ENCODE measurements around the gene HNRNPL.
"Not testable (repeated sequence)": the region's sequence is repeated elsewhere in the genome, so short reads cannot be mapped to it uniquely, and the experiment has no call there.

The HNRNPL gene

GRCh38 chr19:38849860-38850435, at the start of gene HNRNPL:
Gene HNRNPL (minus strand): TSS chr19:38849986. CDS start chr19:38849966, 20 bp downstream.
- DNase-seq = peak; percentile 97 to 98

DNA sequence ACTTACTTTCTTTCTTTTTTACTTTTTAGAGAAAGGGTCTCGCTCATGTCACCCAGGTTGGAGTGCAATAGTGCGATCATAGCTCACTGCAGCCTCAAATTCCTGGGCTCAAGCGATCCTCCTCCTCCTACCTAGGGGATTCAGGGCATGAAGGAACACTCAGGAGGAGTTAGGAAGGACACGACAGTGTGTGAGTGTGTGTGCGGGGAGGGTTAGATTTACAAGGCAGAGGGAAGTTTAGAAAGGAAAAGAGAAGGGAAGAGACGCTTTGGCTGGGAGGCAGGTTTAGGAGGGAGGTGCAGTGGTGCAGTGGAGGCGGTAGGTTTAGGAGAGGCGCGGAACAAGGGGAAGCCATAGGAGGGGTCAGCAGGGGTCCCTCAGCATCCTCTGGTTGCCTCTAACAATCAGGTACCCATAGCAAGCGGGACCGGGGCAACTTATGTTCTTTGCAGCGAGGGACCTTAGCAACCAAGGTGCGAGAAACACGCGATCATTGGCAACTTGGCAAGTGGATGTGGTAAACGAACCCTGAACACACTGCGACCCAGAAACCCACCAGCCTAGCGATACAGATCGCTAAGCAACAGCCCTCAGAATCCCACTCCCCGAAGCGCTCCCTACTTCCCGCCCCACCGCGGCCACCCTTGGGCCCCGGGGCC, 49.1 kb upstream of the HNRNPL start:
- DNase-seq = no peak

- no peak for DNase-seq
Measured at GRCh38 chr19:38894968-38895367, 45.2 kb upstream of the HNRNPL start.

GRCh38 chr19:38893341-38893771, 43.6 kb upstream of the HNRNPL start:
- no peak for DNase-seq

- no peak for DNase-seq
Measured at GRCh38 chr19:38892841-38893240, 43.1 kb upstream of the HNRNPL start.

GRCh38 chr19:38891771-38892170, 42.0 kb upstream of the HNRNPL start:
- no peak for DNase-seq

DNA sequence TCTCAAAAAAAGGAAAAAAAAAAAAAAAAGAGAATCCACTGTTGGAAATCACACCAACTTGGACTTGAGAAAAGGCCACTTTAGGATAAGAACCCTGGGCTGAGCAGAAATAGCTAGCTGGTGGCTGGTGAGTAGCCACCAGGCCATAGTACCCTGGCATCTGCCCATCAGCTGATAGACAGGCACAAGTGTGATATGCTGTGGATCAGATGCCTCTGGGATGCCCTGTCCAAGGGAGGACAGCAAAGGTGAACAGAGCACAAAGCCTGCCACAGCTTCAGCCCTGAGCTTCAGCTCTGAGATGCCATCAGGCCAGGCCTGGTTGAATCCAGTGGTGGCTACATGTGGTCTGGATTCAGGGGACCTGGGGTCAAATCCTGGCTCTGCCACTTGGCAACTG, 40.9 kb upstream of the HNRNPL start:
- no peak for DNase-seq

- no peak for DNase-seq
Measured at GRCh38 chr19:38889803-38890202, 40.0 kb upstream of the HNRNPL start.

DNA sequence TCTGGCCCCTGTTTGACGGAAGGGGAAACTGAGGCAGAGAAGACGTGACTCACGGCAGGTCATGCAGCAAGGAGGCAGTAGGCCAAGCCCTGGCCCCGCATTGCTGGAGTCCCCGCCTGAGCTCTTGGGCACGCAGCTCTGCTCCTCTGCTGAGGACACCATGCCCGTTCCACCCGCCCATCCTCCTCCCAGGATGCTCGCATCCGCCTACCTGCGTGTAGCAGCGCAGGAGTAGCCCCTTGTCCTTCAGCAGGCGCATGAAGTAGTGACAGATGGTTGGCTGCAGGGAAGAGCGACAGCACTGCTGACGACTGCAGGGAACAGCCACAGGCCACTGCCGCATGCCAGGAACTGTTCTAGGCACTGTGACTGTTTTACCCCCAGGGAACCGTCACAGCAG, 39.1 kb upstream of the HNRNPL start:
- no peak for DNase-seq

DNA sequence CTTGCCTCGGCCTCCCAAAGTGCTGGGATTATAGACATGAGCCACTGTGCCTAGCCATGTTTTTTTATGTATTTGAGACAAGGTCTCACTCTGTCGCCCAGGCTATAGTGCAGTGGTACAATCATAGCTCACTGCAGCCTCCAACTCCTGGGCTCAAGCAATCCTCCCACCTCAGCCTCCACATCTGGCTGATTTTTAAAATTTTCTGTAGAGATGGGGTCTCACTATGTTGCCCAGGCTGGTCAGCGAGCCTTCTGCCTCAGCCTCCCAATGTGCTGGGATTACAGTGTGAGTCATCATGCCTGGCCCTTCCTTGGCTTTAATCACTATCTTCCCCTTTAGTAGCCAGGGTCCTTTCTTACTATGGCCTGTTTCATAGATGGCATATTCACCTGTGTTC, 34.9 kb upstream of the HNRNPL start:
- not testable (repeated sequence) for DNase-seq

- no peak for DNase-seq
Measured at GRCh38 chr19:38883286-38883685, 33.5 kb upstream of the HNRNPL start.

GRCh38 chr19:38880882-38881609, 31.3 kb upstream of the HNRNPL start:
- DNase-seq = no peak

DNA sequence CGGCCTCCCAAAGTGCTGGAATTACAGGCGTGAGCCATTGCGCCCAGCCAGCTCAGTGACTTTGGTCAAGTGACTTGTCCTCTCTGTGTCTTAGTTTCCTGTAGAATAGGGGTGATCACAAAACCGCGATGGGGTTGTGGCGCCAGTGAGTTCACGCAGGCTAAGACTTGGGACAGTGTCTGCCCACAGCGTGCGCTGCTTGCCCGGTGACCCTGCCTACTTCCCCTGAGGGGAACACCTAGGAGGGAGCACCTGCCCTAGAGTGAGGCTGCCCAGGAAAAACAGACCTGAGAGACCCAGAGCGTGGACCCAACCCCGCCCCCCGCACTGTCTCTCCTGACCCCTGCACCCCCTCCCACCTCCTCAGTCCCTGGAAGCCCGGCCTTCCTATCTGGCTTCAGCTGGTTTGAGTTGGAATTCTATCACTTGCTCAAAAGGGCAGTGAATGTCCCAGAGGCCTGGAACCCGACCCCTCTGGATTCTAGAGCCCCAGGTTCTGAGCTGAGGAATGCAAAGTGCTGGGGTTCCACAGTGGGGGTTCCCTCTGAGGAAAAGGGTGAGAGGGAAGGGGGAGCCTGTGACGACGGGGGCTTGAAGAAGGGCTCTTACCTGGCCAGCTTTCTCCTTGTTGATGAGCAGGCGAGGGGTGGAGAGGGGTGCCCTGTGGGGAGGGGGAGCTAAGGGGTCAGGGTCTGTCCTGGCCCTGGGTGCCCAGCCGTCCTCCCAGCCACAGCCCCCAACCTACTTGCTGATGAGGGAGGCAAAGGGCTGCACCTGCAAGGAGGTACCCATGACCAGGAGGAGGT, 30.5 kb upstream of the HNRNPL start:
- DNase-seq = no peak

DNA sequence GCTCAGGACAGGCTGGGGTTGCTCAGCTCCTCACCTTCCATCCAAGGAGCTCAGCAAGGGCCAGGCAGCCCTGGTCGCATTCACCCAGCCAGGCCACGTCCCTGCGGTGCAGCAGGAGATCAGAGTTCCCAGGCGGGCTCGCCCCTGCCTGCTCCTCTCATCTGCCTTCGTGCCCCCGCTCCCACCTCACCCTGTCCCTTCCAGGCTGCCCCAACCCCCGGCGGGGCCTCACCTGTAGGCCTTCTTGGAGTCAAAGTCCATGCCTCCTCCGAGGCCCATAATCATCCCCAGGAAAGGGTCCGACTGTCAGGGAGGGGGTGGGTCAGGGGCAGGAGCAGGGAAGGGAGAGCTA, 29.6 kb upstream of the HNRNPL start:
- DNase-seq = no peak

- DNase-seq = no peak
Measured at GRCh38 chr19:38878575-38879399, 29.0 kb upstream of the HNRNPL start.

- peak; percentile 47 to 54 for DNase-seq
Measured at GRCh38 chr19:38877781-38878574, 28.2 kb upstream of the HNRNPL start, which contains the start of gene RINL. Gene RINL (minus strand): TSS chr19:38878275. CDS start chr19:38876742, 1,533 bp downstream.

- no peak for DNase-seq
Measured at GRCh38 chr19:38875656-38876395, 26.0 kb upstream of the HNRNPL start.

DNA sequence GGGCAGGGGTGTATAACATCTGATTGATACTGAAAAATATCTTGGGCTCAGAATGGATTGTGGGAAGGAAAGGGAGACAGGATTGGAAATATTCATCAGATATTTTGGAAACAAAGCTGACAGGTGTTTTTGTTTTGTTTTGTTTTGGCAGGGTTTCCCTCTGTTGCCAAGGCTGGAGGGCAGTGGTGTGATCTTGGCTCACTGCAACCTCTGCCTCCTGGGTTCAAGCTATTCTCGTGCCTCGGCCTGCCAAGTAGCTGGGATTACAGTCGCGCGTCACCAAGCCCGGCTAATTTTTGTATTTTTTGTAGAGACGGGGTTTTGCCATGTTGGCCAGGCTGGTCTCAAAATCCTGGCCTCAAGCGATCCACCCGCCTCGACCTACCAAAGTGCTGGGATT, 23.6 kb upstream of the HNRNPL start:
- DNase-seq = not testable (repeated sequence)

GRCh38 chr19:38870612-38871011, 20.8 kb upstream of the HNRNPL start:
- no peak for DNase-seq

DNA sequence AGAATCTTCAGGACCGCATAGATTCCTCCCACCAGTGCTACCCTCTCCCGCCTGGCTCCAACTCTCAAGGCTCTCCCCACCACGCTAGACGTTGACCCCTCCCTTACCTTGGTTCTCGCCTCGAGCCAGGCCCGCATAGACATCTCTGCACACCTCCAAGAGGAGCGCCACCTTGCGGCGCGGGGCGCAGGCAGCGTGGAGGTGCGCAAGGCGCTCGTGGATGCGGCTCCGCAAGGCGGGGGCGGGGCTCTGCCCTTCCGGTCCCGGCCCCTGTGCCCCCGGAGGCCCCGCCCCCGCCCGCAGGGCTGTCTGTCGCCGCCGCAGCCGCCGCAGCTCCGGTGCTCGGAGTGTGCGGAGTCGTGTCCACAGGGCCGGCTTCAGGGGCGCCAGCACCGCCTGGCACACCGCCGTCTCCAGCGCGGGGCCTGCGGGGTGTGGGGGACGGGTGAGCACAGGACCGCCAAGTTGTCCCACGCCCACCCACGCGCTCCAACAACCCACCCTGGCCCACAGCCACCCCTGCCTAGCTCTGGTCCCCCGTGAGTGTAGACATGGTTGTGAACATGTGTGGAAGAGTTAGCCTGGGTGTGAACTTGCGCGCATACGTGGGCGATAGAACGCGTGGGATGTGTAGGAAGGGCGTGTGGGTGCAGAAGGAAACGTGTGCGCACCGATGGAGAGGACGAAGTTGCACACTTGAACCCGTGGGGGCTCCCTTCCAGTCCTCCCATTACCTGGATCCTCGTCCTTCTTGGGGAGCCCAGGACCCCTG, 20.2 kb upstream of the HNRNPL start:
- DNase-seq = peak; percentile 89 to 91

Measured in stimulated activated CD4-positive, alpha-beta T cell treated with anti-CD3 and anti-CD28 coated beads, Interleukin-2, amount 100 ng/mL, for 48 hours (primary cell).